ENCODE results near the gene GRK6. TPM values are rescaled to one million over a fixed set of nuclear protein-coding genes. Genes with fewer than 3 reads are reported as not detected.
A peak's percentile ranks its signal among the peaks of the same experiment; 100 is the strongest.

Gene GRK6
- total RNA-seq, 2 experiments from 2014 or later = 186 to 192 TPM

DNA sequence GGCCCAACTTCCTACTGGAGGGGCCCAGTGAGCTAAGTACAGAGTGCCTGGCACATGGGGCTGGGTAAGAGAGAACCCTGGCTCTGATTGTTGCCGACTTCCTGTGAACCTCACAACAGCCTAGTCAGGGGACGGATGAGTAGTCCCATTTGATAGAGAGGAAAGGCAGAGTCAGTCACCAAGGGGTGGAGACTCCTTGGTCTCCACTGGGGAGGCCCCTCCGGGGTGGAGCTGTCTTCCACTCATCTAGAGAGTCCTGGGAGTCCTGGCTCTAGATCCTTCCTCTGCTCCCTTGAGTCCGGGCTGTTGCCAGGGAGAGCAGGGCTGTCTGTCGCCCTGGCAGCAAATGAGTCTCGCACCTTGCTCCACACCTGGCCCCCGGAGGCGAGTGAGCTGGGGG lies 8.0 kb downstream of the GRK6 start:
- no peaks in the 10 kb centered on the region for H3K9me3 ChIP-seq (ENCODE audit: control insufficient read depth in 1 of 2, insufficient read depth in 1 of 2, low read length in 2 of 2)
- H3K36me3 ChIP-seq (ENCODE audit: insufficient read depth, low read length) = peaks cover 90% of the 10 kb centered on the region
- DNase-seq (peak in 9 of 14 experiments; percentile 31 to 72 (median 52)), ATAC-seq (ENCODE audit: poor library complexity) (peak; percentile 48)
- H3K4me3 ChIP-seq (ENCODE audit: low read length) = no peak overlapping the region
- H3K36me3 Mint-ChIP-seq (ENCODE audit: low read depth) = peaks cover 94% of the 10 kb centered on the region
- intact Hi-C loops (cut with DNase I, micrococcal nuclease) = no loop called here
- ChIA-PET POLR2A (interaction anchor here (0.7 to 12.6 kb wide), 5 partner anchors 8 to 29 kb away, joined by 3 to 661 read pairs (median 6); partner anchors contain the start of genes F12, GRK6 and PRR7), CTCF (interaction anchor here (1.3 to 2.4 kb wide), 2 partner anchors 31 to 44 kb away, joined by 4 to 16 read pairs; no protein-coding TSS in a partner anchor)
- peaks cover 80% of the 10 kb centered on the region for H3K4me1 Mint-ChIP-seq (ENCODE audit: low read depth)
- peak overlapping the region; percentile 87 to 92 for H3K27ac ChIP-seq (ENCODE audit: low read depth in 1 of 2, low read length in 2 of 2)
- TF ChIP-seq, protein P1, sequence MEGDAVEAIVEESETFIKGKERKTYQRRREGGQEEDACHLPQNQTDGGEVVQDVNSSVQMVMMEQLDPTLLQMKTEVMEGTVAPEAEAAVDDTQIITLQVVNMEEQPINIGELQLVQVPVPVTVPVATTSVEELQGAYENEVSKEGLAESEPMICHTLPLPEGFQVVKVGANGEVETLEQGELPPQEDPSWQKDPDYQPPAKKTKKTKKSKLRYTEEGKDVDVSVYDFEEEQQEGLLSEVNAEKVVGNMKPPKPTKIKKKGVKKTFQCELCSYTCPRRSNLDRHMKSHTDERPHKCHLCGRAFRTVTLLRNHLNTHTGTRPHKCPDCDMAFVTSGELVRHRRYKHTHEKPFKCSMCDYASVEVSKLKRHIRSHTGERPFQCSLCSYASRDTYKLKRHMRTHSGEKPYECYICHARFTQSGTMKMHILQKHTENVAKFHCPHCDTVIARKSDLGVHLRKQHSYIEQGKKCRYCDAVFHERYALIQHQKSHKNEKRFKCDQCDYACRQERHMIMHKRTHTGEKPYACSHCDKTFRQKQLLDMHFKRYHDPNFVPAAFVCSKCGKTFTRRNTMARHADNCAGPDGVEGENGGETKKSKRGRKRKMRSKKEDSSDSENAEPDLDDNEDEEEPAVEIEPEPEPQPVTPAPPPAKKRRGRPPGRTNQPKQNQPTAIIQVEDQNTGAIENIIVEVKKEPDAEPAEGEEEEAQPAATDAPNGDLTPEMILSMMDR (IDR thresholded peaks at IDR 0.05) = no peak
- no peaks in the 10 kb centered on the region for H3K27me3 Mint-ChIP-seq
- H3K27me3 ChIP-seq (ENCODE audit: control insufficient read depth in 1 of 2, insufficient read depth in 2 of 2, low read length in 2 of 2) = no peaks in the 10 kb centered on the region
- H3K27ac Mint-ChIP-seq = peak overlapping the region; percentile 93
- peak overlapping the region; percentile 86 for H3K4me3 Mint-ChIP-seq
- no peaks in the 10 kb centered on the region for H3K9me3 Mint-ChIP-seq
- H3K4me1 ChIP-seq (ENCODE audit: insufficient read depth, low read length) = peaks cover 100% of the 10 kb centered on the region

GRCh38 chr5:177434942-177435738 lies 8.7 kb downstream of the GRK6 start:
- DNase-seq (peak in 1 of 14 experiments; percentile 7), ATAC-seq (ENCODE audit: poor library complexity) (no peak)
- Histone ChIP-seq H3K27ac (ENCODE audit: low read depth in 1 of 2, low read length in 2 of 2) (peak overlapping the region; percentile 87 to 92), H3K4me1 (ENCODE audit: insufficient read depth, low read length) (peaks cover 100% of the 10 kb centered on the region), H3K9me3 (ENCODE audit: control insufficient read depth in 1 of 2, insufficient read depth in 1 of 2, low read length in 2 of 2) (no peaks in the 10 kb centered on the region), H3K36me3 (ENCODE audit: insufficient read depth, low read length) (peaks cover 95% of the 10 kb centered on the region), H3K27me3 (ENCODE audit: control insufficient read depth in 1 of 2, insufficient read depth in 2 of 2, low read length in 2 of 2) (no peaks in the 10 kb centered on the region), H3K4me3 (ENCODE audit: low read length) (no peak overlapping the region)
- peaks cover 94% of the 10 kb centered on the region for H3K36me3 Mint-ChIP-seq (ENCODE audit: low read depth)
- no peaks in the 10 kb centered on the region for H3K27me3 Mint-ChIP-seq
- no peaks in the 10 kb centered on the region for H3K9me3 Mint-ChIP-seq
- peak overlapping the region; percentile 51 for H3K4me3 Mint-ChIP-seq
- H3K4me1 Mint-ChIP-seq (ENCODE audit: low read depth) = peaks cover 80% of the 10 kb centered on the region
- ChIA-PET CTCF (interaction anchor here (1.3 to 2.4 kb wide), 2 partner anchors 31 to 45 kb away, joined by 4 to 16 read pairs; no protein-coding TSS in a partner anchor), POLR2A (interaction anchor here (1.2 to 12.6 kb wide), 4 partner anchors 8 to 29 kb away, joined by 4 to 661 read pairs (median 128); partner anchors contain the start of genes F12, GRK6 and PRR7)
- intact Hi-C loops (cut with DNase I, micrococcal nuclease) = no loop called here
- H3K27ac Mint-ChIP-seq = peak overlapping the region; percentile 93
- TF ChIP-seq, protein P1 (IDR thresholded peaks at IDR 0.05) = no peak

- Mint-ChIP-seq H3K4me1 (ENCODE audit: low read depth) (peaks cover 77% of the 10 kb centered on the region), H3K4me3 (no peak overlapping the region), H3K9me3 (no peaks in the 10 kb centered on the region), H3K36me3 (ENCODE audit: low read depth) (peaks cover 92% of the 10 kb centered on the region), H3K27me3 (no peaks in the 10 kb centered on the region), H3K27ac (peak overlapping the region; percentile 88)
- Histone ChIP-seq H3K36me3 (ENCODE audit: insufficient read depth, low read length) (peaks cover 95% of the 10 kb centered on the region), H3K27me3 (ENCODE audit: control insufficient read depth in 1 of 2, insufficient read depth in 2 of 2, low read length in 2 of 2) (no peaks in the 10 kb centered on the region), H3K9me3 (ENCODE audit: control insufficient read depth in 1 of 2, insufficient read depth in 1 of 2, low read length in 2 of 2) (no peaks in the 10 kb centered on the region), H3K27ac (ENCODE audit: low read depth in 1 of 2, low read length in 2 of 2) (peak overlapping the region in 1 of 2 donors; percentile 87), H3K4me3 (ENCODE audit: low read length) (no peak overlapping the region), H3K4me1 (ENCODE audit: insufficient read depth, low read length) (peaks cover 100% of the 10 kb centered on the region)
- ChIA-PET CTCF (interaction anchor here (0.8 kb wide), 1 partner anchor 31 kb away, joined by 3 read pairs; no protein-coding TSS in a partner anchor), POLR2A (interaction anchor here (1.9 to 15.3 kb wide), 4 partner anchors 7 to 32 kb away, joined by 5 to 661 read pairs (median 16); partner anchors contain the start of genes GRK6 and PRR7)
- DNase-seq (peak in 1 of 14 experiments; percentile 12), ATAC-seq (ENCODE audit: poor library complexity) (no peak)
- intact Hi-C loops (cut with DNase I, micrococcal nuclease) = no loop called here
- TF ChIP-seq, protein P1 (IDR thresholded peaks at IDR 0.05) = no peak
These were observed 9.5 kb downstream of the GRK6 start for GRCh38 chr5:177435847-177436536.

Data from CD4-positive, alpha-beta T cell (primary cell).